GM23338 (cell line): Measurements from ENCODE around the gene NGB.

ENCODE experiments used
- CREB1 ChIP-seq: fragments of 250-450 bp; sonication (Bioruptor Pico); IDR thresholded peaks from 2 replicates; pipeline ENCODE4 v1.5.0; 2020; ENCODE audit warnings: low read depth, mild to moderate bottlenecking, moderate library complexity
- EZH2 ChIP-seq: fragments of 200-600 bp; sonication (generic); IDR thresholded peaks from one replicate; pipeline ENCODE4 v1.8.0; 2017; ENCODE audit warnings: antibody characterized with exemption, mild to moderate bottlenecking, low read depth; ENCODE audit not compliant: unreplicated experiment
- EZH2phosphoT487 ChIP-seq: fragments of 200-600 bp; sonication (generic); IDR thresholded peaks from one replicate; pipeline ENCODE4 v1.8.1; 2018; ENCODE audit warnings: antibody characterized with exemption; ENCODE audit not compliant: unreplicated experiment
- JUNB ChIP-seq: IDR thresholded peaks from one replicate; pipeline ENCODE4 v1.6.1; 2016; ENCODE audit warnings: antibody characterized with exemption; ENCODE audit not compliant: unreplicated experiment
- NANOG ChIP-seq: IDR thresholded peaks from 2 replicates; pipeline ENCODE4 v1.6.1; 2016; ENCODE audit warnings: antibody characterized with exemption, borderline replicate concordance
- POLR2AphosphoS5 ChIP-seq: IDR thresholded peaks from 2 replicates; pipeline ENCODE4 v1.6.1; 2016; ENCODE audit warnings: antibody characterized with exemption, low read depth
- STAT1 ChIP-seq: IDR thresholded peaks from one replicate; pipeline ENCODE4 v1.6.1; 2016; ENCODE audit warnings: antibody characterized with exemption; ENCODE audit not compliant: unreplicated experiment
- ZNF331 ChIP-seq: fragments of 250-450 bp; sonication (Bioruptor Pico); IDR thresholded peaks from 2 replicates; pipeline ENCODE4 v1.5.0; 2020; ENCODE audit warnings: low read depth, mild to moderate bottlenecking, moderate library complexity
- TF ChIP-seq, protein P1 (sequence below): IDR thresholded peaks from one replicate; pipeline ENCODE4 v1.6.1; 2018; ENCODE audit warnings: antibody characterized with exemption; ENCODE audit not compliant: unreplicated experiment
- TF ChIP-seq, protein P2 (sequence below), 2 experiments: fragments of 200-600 bp in 1 of 2; sonication (generic) in 1 of 2; conservative IDR thresholded peaks; 2 replicates each; pipeline versions ENCODE4 v1.5.1 to v1.6.1; 2016 to 2017; ENCODE audit warnings: antibody characterized with exemption in 2 of 2, low read depth in 2 of 2, mild to moderate bottlenecking in 2 of 2, moderate library complexity in 1 of 2
- TF ChIP-seq, protein P3 (sequence below): IDR thresholded peaks from 2 replicates; pipeline ENCODE4 v1.6.1; 2016; ENCODE audit warnings: antibody characterized with exemption
- TF ChIP-seq, protein P4 (sequence below): fragments of 250-450 bp; sonication (Bioruptor Pico); IDR thresholded peaks from 2 replicates; pipeline ENCODE4 v1.5.0; 2020; ENCODE audit warnings: mild to moderate bottlenecking, moderate library complexity

DNA sequence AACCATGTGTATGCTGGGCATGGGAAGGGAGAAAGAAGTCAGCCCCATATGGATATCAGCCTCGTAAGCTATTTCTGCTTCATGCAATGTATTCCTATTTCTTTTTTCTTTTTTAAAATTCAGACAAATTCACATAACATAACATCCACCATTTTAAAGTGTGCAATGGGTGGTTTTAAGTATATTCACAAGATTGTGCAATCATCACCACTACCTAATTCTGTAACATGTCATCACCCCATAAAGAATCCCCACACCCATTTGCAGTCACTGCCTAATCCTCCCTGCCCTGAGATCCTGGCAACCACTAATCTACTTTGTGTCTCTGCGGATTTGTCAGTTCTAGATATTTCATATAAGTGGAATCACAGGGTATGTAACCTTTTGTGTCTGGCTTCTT is 40.2 kb upstream of the NGB start:
- TF ChIP-seq, protein P1, sequence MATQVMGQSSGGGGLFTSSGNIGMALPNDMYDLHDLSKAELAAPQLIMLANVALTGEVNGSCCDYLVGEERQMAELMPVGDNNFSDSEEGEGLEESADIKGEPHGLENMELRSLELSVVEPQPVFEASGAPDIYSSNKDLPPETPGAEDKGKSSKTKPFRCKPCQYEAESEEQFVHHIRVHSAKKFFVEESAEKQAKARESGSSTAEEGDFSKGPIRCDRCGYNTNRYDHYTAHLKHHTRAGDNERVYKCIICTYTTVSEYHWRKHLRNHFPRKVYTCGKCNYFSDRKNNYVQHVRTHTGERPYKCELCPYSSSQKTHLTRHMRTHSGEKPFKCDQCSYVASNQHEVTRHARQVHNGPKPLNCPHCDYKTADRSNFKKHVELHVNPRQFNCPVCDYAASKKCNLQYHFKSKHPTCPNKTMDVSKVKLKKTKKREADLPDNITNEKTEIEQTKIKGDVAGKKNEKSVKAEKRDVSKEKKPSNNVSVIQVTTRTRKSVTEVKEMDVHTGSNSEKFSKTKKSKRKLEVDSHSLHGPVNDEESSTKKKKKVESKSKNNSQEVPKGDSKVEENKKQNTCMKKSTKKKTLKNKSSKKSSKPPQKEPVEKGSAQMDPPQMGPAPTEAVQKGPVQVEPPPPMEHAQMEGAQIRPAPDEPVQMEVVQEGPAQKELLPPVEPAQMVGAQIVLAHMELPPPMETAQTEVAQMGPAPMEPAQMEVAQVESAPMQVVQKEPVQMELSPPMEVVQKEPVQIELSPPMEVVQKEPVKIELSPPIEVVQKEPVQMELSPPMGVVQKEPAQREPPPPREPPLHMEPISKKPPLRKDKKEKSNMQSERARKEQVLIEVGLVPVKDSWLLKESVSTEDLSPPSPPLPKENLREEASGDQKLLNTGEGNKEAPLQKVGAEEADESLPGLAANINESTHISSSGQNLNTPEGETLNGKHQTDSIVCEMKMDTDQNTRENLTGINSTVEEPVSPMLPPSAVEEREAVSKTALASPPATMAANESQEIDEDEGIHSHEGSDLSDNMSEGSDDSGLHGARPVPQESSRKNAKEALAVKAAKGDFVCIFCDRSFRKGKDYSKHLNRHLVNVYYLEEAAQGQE, result no peak
- TF ChIP-seq, protein P2, sequence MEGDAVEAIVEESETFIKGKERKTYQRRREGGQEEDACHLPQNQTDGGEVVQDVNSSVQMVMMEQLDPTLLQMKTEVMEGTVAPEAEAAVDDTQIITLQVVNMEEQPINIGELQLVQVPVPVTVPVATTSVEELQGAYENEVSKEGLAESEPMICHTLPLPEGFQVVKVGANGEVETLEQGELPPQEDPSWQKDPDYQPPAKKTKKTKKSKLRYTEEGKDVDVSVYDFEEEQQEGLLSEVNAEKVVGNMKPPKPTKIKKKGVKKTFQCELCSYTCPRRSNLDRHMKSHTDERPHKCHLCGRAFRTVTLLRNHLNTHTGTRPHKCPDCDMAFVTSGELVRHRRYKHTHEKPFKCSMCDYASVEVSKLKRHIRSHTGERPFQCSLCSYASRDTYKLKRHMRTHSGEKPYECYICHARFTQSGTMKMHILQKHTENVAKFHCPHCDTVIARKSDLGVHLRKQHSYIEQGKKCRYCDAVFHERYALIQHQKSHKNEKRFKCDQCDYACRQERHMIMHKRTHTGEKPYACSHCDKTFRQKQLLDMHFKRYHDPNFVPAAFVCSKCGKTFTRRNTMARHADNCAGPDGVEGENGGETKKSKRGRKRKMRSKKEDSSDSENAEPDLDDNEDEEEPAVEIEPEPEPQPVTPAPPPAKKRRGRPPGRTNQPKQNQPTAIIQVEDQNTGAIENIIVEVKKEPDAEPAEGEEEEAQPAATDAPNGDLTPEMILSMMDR (conservative IDR thresholded peaks at IDR 0.05; ENCODE audit: low read depth in 2 of 2), result no peak
- TF ChIP-seq, protein P3, sequence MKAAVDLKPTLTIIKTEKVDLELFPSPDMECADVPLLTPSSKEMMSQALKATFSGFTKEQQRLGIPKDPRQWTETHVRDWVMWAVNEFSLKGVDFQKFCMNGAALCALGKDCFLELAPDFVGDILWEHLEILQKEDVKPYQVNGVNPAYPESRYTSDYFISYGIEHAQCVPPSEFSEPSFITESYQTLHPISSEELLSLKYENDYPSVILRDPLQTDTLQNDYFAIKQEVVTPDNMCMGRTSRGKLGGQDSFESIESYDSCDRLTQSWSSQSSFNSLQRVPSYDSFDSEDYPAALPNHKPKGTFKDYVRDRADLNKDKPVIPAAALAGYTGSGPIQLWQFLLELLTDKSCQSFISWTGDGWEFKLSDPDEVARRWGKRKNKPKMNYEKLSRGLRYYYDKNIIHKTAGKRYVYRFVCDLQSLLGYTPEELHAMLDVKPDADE, result no peak
- TF ChIP-seq EZH2 (no peak), POLR2AphosphoS5 (no peak), JUNB (no peak), STAT1 (no peak), EZH2phosphoT487 (no peak), CREB1 (CRISPR knock-in tag) (no peak), NANOG (no peak), ZNF331 (CRISPR knock-in tag) (no peak)
- TF ChIP-seq, protein P4, sequence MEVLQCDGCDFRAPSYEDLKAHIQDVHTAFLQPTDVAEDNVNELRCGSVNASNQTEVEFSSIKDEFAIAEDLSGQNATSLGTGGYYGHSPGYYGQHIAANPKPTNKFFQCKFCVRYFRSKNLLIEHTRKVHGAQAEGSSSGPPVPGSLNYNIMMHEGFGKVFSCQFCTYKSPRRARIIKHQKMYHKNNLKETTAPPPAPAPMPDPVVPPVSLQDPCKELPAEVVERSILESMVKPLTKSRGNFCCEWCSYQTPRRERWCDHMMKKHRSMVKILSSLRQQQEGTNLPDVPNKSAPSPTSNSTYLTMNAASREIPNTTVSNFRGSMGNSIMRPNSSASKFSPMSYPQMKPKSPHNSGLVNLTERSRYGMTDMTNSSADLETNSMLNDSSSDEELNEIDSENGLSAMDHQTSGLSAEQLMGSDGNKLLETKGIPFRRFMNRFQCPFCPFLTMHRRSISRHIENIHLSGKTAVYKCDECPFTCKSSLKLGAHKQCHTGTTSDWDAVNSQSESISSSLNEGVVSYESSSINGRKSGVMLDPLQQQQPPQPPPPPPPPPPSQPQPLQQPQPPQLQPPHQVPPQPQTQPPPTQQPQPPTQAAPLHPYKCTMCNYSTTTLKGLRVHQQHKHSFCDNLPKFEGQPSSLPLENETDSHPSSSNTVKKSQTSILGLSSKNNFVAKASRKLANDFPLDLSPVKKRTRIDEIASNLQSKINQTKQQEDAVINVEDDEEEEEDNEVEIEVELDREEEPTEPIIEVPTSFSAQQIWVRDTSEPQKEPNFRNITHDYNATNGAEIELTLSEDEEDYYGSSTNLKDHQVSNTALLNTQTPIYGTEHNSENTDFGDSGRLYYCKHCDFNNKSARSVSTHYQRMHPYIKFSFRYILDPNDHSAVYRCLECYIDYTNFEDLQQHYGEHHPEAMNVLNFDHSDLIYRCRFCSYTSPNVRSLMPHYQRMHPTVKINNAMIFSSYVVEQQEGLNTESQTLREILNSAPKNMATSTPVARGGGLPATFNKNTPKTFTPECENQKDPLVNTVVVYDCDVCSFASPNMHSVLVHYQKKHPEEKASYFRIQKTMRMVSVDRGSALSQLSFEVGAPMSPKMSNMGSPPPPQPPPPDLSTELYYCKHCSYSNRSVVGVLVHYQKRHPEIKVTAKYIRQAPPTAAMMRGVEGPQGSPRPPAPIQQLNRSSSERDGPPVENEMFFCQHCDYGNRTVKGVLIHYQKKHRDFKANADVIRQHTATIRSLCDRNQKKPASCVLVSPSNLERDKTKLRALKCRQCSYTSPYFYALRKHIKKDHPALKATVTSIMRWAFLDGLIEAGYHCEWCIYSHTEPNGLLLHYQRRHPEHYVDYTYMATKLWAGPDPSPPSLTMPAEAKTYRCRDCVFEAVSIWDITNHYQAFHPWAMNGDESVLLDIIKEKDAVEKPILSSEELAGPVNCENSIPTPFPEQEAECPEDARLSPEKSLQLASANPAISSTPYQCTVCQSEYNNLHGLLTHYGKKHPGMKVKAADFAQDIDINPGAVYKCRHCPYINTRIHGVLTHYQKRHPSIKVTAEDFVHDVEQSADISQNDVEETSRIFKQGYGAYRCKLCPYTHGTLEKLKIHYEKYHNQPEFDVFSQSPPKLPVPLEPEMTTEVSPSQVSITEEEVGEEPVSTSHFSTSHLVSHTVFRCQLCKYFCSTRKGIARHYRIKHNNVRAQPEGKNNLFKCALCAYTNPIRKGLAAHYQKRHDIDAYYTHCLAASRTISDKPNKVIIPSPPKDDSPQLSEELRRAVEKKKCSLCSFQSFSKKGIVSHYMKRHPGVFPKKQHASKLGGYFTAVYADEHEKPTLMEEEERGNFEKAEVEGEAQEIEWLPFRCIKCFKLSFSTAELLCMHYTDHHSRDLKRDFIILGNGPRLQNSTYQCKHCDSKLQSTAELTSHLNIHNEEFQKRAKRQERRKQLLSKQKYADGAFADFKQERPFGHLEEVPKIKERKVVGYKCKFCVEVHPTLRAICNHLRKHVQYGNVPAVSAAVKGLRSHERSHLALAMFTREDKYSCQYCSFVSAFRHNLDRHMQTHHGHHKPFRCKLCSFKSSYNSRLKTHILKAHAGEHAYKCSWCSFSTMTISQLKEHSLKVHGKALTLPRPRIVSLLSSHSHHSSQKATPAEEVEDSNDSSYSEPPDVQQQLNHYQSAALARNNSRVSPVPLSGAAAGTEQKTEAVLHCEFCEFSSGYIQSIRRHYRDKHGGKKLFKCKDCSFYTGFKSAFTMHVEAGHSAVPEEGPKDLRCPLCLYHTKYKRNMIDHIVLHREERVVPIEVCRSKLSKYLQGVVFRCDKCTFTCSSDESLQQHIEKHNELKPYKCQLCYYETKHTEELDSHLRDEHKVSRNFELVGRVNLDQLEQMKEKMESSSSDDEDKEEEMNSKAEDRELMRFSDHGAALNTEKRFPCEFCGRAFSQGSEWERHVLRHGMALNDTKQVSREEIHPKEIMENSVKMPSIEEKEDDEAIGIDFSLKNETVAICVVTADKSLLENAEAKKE (CRISPR knock-in tag), result no peak
